ENCODE results near the gene HIF3A.
"Not testable (repeated sequence)": the region's sequence is repeated elsewhere in the genome, so short reads cannot be mapped to it uniquely, and the experiment has no call there.

The HIF3A gene

GRCh38 chr19:46299695-46300094, 2.9 kb downstream of the HIF3A start:
- Mint-ChIP-seq H3K9me3 (no peaks in the 10 kb centered on the region), H3K27me3 (ENCODE audit: low read depth) (peaks cover 24% of the 10 kb centered on the region), H3K36me3 (ENCODE audit: low read depth) (no peaks in the 10 kb centered on the region), H3K4me1 (ENCODE audit: low read depth) (no peaks in the 10 kb centered on the region), H3K27ac (no peak overlapping the region), H3K4me3 (no peak overlapping the region)
- DNase-seq (ENCODE audit: low spot score), result no peak

GRCh38 chr19:46303322-46303690, 6.5 kb downstream of the HIF3A start:
- H3K27me3 Mint-ChIP-seq (ENCODE audit: low read depth), result peaks cover 7% of the 10 kb centered on the region
- no peaks in the 10 kb centered on the region for H3K36me3 Mint-ChIP-seq (ENCODE audit: low read depth)
- no peaks in the 10 kb centered on the region for H3K4me1 Mint-ChIP-seq (ENCODE audit: low read depth)
- H3K9me3 Mint-ChIP-seq, result peaks cover 16% of the 10 kb centered on the region
- no peak for DNase-seq (ENCODE audit: low spot score)
- H3K4me3 Mint-ChIP-seq, result no peak overlapping the region
- H3K27ac Mint-ChIP-seq, result no peak overlapping the region

GRCh38 chr19:46303691-46304397, 7.0 kb downstream of the HIF3A start:
- Mint-ChIP-seq H3K27me3 (ENCODE audit: low read depth) (peaks cover 7% of the 10 kb centered on the region), H3K27ac (no peak overlapping the region), H3K9me3 (peaks cover 16% of the 10 kb centered on the region), H3K4me1 (ENCODE audit: low read depth) (no peaks in the 10 kb centered on the region), H3K36me3 (ENCODE audit: low read depth) (no peaks in the 10 kb centered on the region), H3K4me3 (no peak overlapping the region)
- DNase-seq (ENCODE audit: low spot score), result no peak

- Mint-ChIP-seq H3K4me1 (ENCODE audit: low read depth) (no peaks in the 10 kb centered on the region), H3K9me3 (peaks cover 16% of the 10 kb centered on the region), H3K36me3 (ENCODE audit: low read depth) (no peaks in the 10 kb centered on the region), H3K27ac (no peak overlapping the region), H3K27me3 (ENCODE audit: low read depth) (no peaks in the 10 kb centered on the region), H3K4me3 (no peak overlapping the region)
- DNase-seq (ENCODE audit: low spot score), result no peak
Observed at GRCh38 chr19:46306501-46306900, 9.7 kb downstream of the HIF3A start.

- Mint-ChIP-seq H3K36me3 (ENCODE audit: low read depth) (no peaks in the 10 kb centered on the region), H3K9me3 (peaks cover 16% of the 10 kb centered on the region), H3K4me1 (ENCODE audit: low read depth) (no peaks in the 10 kb centered on the region), H3K4me3 (no peak overlapping the region), H3K27me3 (ENCODE audit: low read depth) (no peaks in the 10 kb centered on the region), H3K27ac (no peak overlapping the region)
- DNase-seq (ENCODE audit: low spot score), result no peak
Observed at GRCh38 chr19:46308510-46308909, 11.7 kb downstream of the HIF3A start.

GRCh38 chr19:46309056-46309455, 12.2 kb downstream of the HIF3A start:
- no peaks in the 10 kb centered on the region for H3K36me3 Mint-ChIP-seq (ENCODE audit: low read depth)
- H3K27ac Mint-ChIP-seq, result no peak overlapping the region

GRCh38 chr19:46311444-46311843, 14.6 kb downstream of the HIF3A start:
- peaks cover 8% of the 10 kb centered on the region for H3K9me3 Mint-ChIP-seq

More at GRCh38 chr19:46309056-46309455, 12.2 kb downstream of the HIF3A start:
- Mint-ChIP-seq H3K4me3 (no peak overlapping the region), H3K4me1 (ENCODE audit: low read depth) (no peaks in the 10 kb centered on the region), H3K9me3 (peaks cover 16% of the 10 kb centered on the region), H3K27me3 (ENCODE audit: low read depth) (no peaks in the 10 kb centered on the region)
- no peak for DNase-seq (ENCODE audit: low spot score)

GRCh38 chr19:46313540-46314469, 17.0 kb downstream of the HIF3A start:
- not testable (repeated sequence) for H3K9me3 Mint-ChIP-seq; H3K36me3 Mint-ChIP-seq (ENCODE audit: low read depth); H3K4me1 Mint-ChIP-seq (ENCODE audit: low read depth); H3K27me3 Mint-ChIP-seq (ENCODE audit: low read depth); H3K4me3 Mint-ChIP-seq; DNase-seq (ENCODE audit: low spot score); H3K27ac Mint-ChIP-seq

More at GRCh38 chr19:46311444-46311843, 14.6 kb downstream of the HIF3A start:
- no peak for DNase-seq (ENCODE audit: low spot score)
- H3K4me3 Mint-ChIP-seq, result no peak overlapping the region
- no peaks in the 10 kb centered on the region for H3K27me3 Mint-ChIP-seq (ENCODE audit: low read depth)
- H3K36me3 Mint-ChIP-seq (ENCODE audit: low read depth), result no peaks in the 10 kb centered on the region
- H3K27ac Mint-ChIP-seq, result no peak overlapping the region
- no peaks in the 10 kb centered on the region for H3K4me1 Mint-ChIP-seq (ENCODE audit: low read depth)

GRCh38 chr19:46317339-46317738, 20.5 kb downstream of the HIF3A start:
- Mint-ChIP-seq H3K27me3 (ENCODE audit: low read depth) (no peaks in the 10 kb centered on the region), H3K9me3 (no peaks in the 10 kb centered on the region), H3K4me1 (ENCODE audit: low read depth) (no peaks in the 10 kb centered on the region), H3K27ac (no peak overlapping the region), H3K36me3 (ENCODE audit: low read depth) (no peaks in the 10 kb centered on the region), H3K4me3 (no peak overlapping the region)
- no peak for DNase-seq (ENCODE audit: low spot score)

- DNase-seq (ENCODE audit: low spot score), result no peak
- Mint-ChIP-seq H3K36me3 (ENCODE audit: low read depth) (no peaks in the 10 kb centered on the region), H3K4me3 (no peak overlapping the region), H3K9me3 (no peaks in the 10 kb centered on the region), H3K4me1 (ENCODE audit: low read depth) (no peaks in the 10 kb centered on the region), H3K27ac (no peak overlapping the region), H3K27me3 (ENCODE audit: low read depth) (no peaks in the 10 kb centered on the region)
Observed at GRCh38 chr19:46319613-46320012, 22.8 kb downstream of the HIF3A start.

- Mint-ChIP-seq H3K4me1 (ENCODE audit: low read depth) (no peaks in the 10 kb centered on the region), H3K27ac (no peak overlapping the region), H3K9me3 (no peaks in the 10 kb centered on the region), H3K36me3 (ENCODE audit: low read depth) (no peaks in the 10 kb centered on the region), H3K27me3 (ENCODE audit: low read depth) (no peaks in the 10 kb centered on the region), H3K4me3 (no peak overlapping the region)
- DNase-seq (ENCODE audit: low spot score), result no peak
Observed at GRCh38 chr19:46320559-46320958, 23.7 kb downstream of the HIF3A start.

- H3K4me1 Mint-ChIP-seq (ENCODE audit: low read depth), result no peaks in the 10 kb centered on the region
- peaks cover 7% of the 10 kb centered on the region for H3K9me3 Mint-ChIP-seq
- no peak overlapping the region for H3K4me3 Mint-ChIP-seq
- H3K36me3 Mint-ChIP-seq (ENCODE audit: low read depth), result no peaks in the 10 kb centered on the region
- H3K27me3 Mint-ChIP-seq (ENCODE audit: low read depth), result no peaks in the 10 kb centered on the region
- H3K27ac Mint-ChIP-seq, result no peak overlapping the region
- DNase-seq (ENCODE audit: low spot score), result no peak
Observed at GRCh38 chr19:46321653-46322052, 24.8 kb downstream of the HIF3A start.

- H3K4me3 Mint-ChIP-seq, H3K27ac Mint-ChIP-seq: not testable (repeated sequence)
- H3K9me3 Mint-ChIP-seq, result peaks cover 16% of the 10 kb centered on the region
Observed at GRCh38 chr19:46323227-46323626, 26.4 kb downstream of the HIF3A start.

GRCh38 chr19:46324277-46324676, 27.4 kb downstream of the HIF3A start:
- H3K27me3 Mint-ChIP-seq (ENCODE audit: low read depth), result no peaks in the 10 kb centered on the region
- H3K4me1 Mint-ChIP-seq (ENCODE audit: low read depth), result no peaks in the 10 kb centered on the region
- no peaks in the 10 kb centered on the region for H3K36me3 Mint-ChIP-seq (ENCODE audit: low read depth)
- no peak overlapping the region for H3K4me3 Mint-ChIP-seq
- H3K27ac Mint-ChIP-seq, result no peak overlapping the region
- H3K9me3 Mint-ChIP-seq, result peaks cover 23% of the 10 kb centered on the region
- DNase-seq (ENCODE audit: low spot score), result no peak

More at GRCh38 chr19:46323227-46323626, 26.4 kb downstream of the HIF3A start:
- DNase-seq (ENCODE audit: low spot score); H3K4me1 Mint-ChIP-seq (ENCODE audit: low read depth); H3K27me3 Mint-ChIP-seq (ENCODE audit: low read depth); H3K36me3 Mint-ChIP-seq (ENCODE audit: low read depth): not testable (repeated sequence)
